Measurements from ENCODE around the gene BTLA.
A peak's percentile ranks its signal among the peaks of the same experiment; 100 is the strongest.
"Not testable (repeated sequence)": the region's sequence is repeated elsewhere in the genome, so short reads cannot be mapped to it uniquely, and the experiment has no call there.

BTLA gene

DNA sequence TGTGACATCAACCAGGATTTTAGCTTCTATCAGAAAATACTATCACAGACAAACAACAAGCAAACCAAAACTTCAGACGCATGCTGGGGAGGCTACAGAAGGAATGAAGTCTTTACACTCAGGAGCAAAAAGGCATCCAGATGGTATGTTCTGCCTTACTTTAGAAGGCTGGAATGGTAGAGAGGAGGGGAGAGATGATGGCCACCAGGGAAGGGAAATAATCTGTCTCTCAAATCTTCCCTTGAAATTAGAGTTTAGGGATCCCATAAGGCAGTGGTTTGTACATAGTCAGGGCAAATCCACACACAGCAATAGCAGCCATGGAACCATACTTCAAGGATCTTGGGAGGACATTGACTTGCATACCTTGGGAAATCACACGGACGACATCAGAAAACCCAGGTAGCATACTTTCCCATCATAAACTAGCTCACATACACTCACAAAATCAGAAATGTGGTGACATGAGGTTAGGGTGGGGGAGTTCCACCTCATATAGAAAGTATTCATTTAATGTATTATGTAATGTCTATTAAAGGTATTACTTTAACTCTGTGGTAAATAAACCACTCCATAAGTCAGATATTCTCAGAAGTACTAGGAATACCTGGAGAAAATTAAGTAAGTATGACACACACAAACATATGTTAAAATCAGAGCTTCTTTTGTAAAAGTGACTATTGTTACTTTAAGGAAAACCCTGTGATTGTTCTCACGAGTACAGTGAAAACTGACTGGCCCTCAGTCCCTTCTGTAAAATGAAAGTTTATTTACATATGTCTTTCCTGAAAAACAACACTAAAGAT lies 9.4 kb downstream of the BTLA start:
- DNase-seq = no peak

DNA sequence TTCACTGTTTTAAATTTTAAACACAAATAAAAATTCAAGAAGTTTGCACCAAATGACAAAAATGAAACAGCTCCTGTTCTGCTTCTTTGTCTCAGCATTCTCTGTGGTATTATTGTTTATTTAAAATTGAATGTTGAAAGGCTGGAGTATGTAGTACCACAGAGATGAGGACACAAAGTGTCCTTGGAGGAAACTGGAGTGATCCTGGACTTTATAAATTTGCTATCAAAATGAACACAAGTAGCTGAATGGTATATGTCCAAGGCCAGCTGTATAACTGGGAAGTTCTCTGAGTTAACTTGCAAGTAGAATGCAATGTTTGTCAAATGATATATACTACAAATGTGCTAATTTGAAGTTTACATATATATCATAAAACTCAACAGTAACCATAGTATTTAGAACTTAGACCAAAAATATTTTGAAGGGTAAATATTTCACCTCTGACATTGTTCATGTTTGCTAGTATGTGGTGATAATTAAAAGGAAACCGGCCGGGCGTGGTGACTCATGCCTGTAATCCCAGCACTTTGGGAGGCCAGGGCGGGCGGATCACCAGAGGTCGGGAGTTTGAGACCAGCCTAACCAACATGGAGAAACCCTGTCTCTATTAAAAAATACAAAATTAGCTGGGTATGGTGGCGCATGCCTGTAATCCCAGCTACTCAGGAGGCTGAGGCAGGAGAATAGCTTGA lies 12.3 kb downstream of the BTLA start:
- DNase-seq = no peak

DNA sequence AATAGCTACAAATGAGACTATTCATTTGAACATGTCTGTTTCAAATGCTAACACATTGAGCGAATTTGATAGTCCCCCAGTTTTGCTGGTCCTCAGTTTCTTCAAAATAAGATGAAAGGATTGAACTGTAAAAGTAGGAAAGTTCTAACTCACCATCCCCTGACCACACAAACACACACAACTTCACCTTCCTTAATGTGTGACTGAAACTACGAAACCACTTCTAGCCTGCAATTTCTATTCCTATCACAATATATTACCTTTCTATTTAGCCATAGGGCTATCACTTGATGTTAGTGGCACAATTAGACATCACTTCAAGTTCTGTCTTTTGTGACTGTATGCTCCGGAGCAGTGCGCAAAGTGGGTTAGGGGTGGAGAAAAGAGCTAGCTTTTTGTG lies 14.9 kb downstream of the BTLA start:
- no peak for DNase-seq

DNA sequence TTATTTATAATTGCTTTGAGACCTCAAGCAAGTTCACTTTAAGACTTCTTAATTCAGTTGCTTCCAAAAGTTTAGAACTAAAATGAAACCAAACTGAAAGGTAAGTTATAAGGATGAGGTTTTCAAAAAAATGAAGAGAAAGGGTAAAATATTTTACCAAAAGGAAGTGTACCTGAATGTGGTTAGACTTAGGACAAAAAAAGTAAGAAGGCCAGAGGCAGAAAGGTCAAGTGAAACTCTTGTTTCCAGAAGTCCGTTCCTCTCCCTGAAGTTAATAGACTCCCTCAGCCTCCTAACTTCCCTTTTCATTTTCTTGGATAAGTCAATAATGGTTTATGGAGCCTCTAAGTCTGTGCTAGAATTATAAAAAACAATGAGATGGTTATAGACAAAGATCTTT lies 16.6 kb downstream of the BTLA start:
- no peak for DNase-seq

DNA sequence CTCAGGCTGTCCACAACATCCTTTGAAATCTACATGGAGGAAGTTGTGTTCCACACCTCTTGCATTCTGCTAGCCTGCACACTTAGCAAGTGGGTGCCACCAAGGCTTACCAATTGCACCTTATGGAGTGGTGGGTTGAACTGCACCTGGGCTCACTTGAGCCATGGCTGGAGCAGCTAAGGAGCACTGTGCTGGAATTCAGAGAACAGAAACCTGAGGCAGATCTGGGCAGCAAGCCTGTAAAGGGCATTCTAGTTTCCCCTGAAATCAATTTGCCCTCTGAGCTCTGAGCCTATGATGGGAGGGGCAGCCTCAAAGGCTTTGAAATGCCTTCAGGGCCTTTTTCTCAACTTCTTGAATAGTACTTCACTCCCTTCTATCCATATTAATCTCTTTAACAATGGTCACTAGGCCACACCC lies 18.0 kb downstream of the BTLA start:
- no peak for DNase-seq

DNA sequence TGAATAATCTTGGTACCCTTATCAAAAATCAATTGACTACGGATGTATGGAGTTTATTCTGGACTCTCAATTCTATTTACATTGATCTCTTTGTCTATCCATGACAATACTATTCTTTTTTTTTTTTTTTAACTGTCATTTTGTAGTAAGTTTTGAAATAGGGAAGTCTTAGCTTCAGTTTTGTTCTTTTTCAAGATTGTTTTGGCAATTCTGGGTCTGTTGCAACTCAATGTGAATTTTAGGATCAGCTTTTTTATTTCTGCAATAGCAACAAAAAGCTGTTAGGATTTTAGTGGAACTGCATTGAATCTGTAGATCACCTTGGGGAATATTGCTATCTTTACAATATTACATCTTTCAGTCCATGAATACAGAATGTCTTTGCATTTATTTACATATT lies 21.4 kb downstream of the BTLA start:
- peak in 1 of 2 donors; percentile 20 for DNase-seq

DNA sequence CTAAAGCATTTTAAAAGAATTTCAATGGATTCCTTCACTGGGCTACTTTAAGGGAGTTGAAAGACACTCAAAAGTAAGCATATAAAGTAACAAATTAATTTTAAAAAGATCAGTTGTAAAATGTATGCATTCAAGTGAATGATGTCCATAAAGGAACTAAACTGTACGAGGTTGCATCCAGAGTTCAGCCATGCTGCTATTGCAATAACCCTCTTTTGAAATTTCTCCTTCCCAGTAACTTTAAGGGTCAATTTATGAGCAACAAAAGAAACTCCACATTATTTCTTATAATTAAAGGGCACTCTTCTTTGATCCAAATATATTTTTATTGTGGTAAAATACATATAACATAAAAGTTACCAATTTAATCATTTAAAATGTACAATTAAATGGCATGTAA lies 22.9 kb downstream of the BTLA start:
- DNase-seq = no peak

DNA sequence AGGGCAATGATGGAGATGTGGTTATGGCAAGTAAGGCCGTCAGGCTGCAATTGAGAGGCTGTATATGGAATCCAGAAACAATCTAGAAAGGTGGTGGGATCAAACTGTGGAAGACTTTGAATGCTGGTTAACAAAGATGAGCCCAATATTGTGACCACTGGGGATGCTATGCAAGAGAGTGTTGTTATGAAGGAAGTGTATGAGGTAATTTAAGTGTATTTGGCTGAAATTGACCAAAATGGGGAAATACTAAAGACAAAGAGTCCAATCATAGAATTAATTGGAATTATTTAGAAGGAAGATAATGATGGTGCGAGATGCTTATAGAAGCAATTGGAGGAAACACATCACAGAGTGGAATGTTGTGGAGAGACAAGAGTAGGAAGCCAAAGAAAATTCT lies 24.5 kb downstream of the BTLA start:
- DNase-seq = no peak

DNA sequence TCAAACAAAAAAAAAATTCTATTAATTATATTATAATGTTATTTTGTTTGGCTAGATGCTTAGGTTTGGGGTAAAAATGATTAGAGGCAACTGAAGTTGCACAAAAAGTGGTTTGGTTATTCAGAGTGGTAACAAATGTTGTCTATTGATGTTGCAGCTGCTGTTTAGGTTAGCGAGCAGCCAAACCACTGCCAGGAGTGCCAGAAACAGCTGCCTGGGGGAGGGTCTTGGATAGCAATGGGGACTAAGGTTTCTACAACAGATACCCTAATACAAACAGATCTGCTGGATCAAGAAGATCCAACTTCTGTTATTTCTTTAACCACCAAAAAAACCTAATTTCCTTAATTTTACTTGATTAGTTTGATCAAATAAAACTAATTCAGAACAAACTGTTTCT lies 26.6 kb downstream of the BTLA start:
- DNase-seq = no peak

DNA sequence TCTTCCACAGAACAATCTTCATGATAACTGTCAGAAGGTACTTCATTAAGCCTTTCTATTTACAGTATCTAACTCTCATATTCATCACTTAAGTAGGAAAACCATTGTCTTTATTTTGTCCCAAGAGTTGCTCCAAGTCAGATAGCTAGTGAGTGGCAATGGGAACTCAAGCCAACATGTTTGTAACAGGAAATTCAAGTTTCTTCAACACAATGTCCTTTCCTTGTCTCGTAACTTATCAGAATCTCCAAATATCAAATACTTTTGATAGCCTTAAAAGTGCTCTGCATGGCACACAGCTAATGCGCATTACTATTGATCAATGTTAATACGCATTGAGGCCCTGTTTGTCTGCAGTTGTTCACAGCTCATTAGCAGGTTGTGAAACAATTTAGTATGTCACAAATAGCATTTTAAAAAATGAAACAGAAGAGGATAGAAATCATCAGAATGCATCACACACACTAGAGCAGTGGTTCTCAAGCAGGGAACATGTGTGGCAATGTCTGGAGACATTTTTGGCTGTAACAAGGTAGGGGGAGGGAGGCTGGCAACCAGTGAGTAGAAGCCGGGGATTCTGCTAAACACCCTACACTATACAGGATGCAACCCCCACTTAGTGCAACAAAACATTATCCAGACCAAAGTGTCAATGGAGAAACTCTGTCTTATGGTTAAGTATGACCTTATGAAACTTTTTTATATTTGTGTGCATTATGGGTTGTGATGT lies 27.5 kb downstream of the BTLA start:
- no peak for DNase-seq

DNA sequence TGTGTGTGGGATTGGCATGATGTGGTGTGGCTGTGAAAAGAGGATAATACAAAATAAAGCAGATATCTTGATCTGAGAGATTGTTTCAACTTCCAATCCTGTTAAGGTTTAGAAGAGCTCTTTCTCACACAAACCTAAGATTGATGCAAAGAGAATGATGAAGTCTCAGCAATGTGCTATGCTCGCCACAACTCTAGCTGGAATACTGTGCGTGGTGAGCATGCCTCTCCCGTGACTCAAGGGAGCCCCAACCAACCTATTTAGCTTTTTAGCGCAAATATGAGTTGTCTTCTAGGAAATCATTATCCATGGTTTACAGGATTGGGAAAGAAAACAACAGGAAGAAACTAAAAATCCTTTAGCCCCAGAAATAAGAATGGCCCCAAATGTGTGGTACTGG lies 28.5 kb downstream of the BTLA start:
- DNase-seq = no peak

DNA sequence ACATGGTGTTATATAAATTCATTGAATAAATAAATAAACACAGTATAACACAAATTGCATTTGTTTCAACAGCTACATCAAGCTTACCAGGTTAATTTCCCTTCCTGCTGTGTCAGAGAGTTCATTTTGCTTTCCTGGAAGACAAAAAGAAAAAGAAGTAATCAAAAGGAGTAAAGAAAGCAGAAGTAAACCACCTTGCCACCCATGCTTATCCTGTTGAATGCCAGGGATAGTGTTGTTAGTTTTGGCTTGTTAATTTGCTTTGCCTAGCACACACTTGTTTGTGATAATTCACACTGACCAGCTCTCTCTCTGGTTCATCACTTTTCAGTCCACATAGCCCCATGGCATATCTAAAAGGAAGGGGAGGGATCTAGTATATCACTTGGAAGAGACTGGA lies 29.6 kb downstream of the BTLA start:
- no peak for DNase-seq

DNA sequence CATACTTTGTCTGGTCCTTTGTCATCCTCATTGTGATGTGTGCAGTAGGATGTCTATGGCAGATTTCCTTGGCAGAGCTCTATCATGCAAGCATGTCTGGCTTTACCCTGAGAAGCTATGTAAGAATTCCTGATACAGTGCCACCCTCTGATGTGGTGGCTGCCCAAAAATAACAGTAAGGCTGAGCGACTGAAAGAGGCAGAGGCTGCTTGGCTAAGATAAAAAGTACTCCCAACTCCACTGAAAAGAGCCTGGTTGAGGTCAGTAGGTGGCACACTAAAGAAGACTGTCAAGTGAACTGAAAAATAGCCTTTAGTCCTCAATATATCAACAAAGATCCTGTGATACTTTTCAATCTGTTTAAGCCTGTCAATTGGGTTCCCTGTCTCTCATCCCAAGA lies 31.7 kb downstream of the BTLA start:
- DNase-seq = no peak

DNA sequence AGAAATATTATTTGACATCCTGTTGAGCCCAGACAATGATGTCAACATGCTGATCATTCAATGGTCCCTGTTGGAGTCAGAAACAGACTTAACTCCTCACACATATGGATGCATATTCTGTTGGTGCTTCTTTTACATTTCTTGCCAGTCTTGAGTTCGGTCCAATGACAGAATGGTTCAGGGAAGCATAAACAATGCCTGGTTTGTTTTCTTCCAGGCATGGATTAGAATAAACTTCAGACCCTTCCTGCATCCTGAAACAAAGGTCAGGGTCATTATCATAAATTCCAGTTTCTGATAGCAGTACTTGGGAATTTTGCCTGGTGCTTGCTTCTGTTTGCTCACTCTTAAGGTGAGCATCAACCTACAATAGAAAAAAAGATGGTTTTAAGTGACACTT lies 33.3 kb downstream of the BTLA start:
- DNase-seq = no peak

DNA sequence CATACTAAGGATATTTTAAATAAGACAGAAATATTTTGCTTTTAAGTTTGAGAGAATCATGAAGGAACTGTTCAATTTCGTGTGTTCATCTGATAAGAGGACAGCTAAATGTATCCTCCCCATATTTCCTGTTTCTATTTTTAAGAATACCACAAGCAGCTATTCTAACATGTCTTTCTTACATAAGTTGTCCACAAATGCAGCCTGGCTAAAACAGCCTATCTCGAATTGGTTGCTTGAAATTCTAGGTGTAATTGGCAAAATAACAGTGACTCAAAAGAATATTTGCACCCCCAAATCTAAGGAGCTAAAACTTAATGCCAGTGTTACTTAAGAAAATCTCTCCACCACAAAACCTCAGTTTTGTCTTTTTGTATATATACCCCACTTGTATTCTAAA lies 35.0 kb downstream of the BTLA start:
- DNase-seq = peak in 1 of 2 donors; percentile 81

DNA sequence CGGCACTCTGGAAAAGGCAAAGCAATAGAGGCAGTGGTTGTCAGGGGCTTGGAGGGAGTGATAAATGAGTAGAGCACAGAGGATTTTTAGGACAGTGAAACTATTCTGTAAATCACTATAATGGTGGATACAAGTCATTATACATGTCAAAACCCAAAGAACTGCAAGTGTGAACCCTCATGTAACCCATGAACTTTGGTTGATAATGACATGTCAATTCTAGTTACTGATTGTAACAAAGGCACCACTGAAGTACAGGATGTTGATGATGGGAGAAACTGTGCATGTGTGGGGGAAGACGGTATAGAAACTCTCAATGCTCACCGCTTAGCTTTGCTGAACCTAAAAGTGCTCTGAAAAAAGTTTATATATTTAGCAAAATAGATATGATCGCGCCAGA lies 36.0 kb downstream of the BTLA start:
- no peak for DNase-seq

DNA sequence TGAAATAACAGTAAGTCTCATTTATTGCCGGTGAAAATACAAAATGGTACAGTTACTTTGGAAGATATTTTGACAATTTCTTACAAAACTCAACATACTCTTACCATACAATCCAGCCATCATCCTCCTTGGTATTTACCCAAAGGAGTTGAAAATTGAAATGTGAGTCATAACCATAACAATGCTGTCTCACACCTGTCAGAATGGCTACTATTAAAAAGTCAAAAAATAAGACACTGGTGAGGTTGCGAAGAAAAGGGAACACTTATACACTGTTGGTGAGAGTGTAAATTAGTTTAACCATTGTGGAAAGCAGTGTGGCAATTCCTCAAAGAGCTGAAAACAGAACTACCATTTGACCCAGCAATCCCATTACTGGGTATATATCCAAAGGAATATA lies 37.5 kb downstream of the BTLA start:
- DNase-seq = not testable (repeated sequence)

DNA sequence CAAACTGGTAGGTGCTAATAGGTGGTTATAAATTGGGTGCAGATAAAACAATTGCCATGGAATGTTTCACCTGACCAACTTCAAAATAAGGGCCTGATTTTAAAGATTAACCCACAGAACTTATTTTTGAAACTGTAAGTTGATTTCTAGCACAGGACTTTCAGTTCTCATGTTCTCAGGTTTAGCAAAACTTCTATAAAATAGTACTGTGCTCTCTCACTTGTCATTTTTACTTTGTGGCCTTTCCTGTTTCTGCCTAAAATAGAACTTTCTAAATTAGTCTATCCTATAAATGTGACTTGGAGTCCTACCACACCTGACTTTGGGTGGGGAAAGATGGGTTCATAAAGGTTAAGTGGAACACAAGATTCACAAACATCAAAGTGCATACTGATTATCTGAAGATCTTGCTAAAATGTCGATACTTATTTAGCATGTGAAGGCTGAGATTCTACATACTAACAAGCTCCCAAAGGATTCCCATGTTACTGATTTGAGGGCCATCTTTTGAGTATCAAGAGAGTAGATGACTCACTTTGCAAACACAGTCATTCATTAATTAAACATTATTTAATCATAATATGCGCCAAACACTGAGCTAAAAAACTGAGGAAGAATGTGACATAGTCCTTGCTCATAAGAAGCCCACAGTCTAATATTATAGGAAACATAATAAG lies 38.6 kb downstream of the BTLA start:
- DNase-seq = no peak

DNA sequence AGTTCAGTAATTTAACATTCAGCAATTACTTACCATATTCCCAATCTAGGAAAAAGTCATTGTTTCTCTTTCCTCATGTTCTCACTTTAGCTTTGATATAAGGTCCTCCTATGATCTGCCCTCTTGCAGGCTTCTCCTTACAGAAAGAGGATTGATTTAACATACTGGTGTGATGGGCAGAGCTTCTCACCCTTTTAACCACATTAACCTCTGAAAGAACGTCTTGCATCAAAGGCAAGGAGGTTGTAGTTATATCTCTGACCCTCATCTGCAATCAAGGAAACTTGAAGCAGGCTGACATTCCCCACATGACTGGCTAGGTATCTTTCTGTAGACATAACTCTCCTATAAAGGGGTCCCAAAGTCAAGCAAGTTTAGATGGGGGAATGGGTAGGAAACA lies 39.5 kb downstream of the BTLA start:
- no peak for DNase-seq

DNA sequence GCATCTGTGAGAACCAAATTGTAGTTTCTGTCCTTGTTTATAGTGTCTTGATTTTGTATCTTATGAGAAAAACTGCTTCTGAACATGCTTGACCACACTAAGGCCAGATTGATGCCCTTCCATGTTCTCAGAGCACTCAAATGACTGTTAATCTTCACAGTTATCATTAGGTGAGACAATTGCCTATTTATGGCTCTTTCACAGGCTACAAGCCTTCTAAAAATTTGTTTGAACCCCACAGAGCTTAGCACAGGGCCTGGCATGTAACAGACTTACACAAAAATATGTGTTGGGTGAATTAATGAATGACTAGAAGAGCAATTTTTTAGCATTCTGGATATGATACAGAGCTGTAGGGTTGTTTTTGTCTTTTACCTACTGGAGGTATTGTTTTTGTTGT lies 43.1 kb downstream of the BTLA start:
- DNase-seq = no peak

DNA sequence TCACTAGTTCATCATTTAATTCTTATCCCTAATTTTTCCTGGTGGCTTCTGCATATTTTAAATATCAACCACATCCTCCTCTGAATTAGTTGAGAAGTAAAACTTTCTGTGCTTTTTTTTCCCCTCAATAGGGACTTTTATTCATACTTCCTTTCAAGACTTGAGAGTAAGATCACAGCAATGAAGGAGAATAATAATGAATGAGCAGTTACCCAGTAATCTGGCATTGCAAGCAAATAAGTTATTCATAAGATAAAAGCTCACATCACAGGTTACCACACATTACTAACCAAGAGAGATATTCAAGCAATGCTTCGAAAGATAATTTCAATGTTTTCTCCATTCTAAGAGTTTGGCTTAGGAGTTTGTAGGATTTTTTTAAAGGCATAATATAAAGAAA lies 50.3 kb downstream of the BTLA start:
- DNase-seq = no peak

DNA sequence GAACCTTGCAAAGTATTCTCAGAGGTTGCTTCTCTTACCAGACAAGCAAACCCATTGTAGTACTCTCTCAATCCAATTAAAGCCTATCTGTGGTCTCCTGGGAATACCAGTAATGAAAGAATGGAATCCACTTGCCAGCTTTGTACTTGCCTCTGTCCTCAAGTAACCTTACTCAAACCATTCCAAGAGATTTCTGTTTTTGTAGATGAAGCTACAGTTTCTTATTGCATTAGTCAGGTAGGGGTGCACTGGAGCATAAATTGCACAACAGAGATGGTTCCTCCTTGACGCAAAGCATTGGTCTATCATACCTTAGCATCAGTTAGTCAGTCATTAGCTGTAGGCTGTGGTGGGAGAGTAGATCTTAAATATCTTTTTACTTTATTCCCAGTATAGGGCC lies 52.9 kb downstream of the BTLA start:
- DNase-seq = no peak

DNA sequence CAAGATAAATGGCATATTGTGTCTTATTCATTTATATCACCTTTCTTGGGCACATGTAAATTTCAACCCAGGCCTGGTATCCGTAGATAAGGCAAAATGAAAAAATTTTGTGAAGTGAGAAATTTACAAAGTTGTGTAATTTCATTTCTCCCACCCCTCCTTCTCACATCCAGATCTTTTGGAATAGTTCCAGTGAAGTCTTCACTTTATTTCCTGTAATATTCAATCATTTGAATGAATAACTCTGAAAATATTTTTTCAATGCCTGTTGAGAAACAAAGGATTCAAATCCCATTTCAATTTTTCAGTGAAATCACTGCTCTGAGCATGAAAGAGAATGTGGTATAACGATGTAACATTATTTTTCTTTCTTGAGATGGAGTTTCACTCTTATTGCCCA lies 53.4 kb downstream of the BTLA start:
- no peak for DNase-seq
